ENCODE measurements around the gene PHF23. TPM values are rescaled to one million over a fixed set of nuclear protein-coding genes. Genes with fewer than 3 reads are reported as not detected.

Gene PHF23
- total and polyA plus RNA-seq, 2 of the 4 experiments (the other 2 are of a cell fraction): 44.8 to 58.5 TPM

GRCh38 chr17:7215136-7215638 lies 24.1 kb downstream of the PHF23 start:
- intact Hi-C loops (cut with micrococcal nuclease): no loop called here
- no peak for DNase-seq
- Histone ChIP-seq H3K23ac (ENCODE audit: low read depth, low read length) (peak overlapping the region; percentile 82; the same call in 1 of the 2 replicates), H2AK5ac (ENCODE audit: low read depth, low read length) (peak overlapping the region; percentile 56), H3K4me2 (ENCODE audit: low read depth, low read length) (peak overlapping the region; percentile 45), H3K9ac (ENCODE audit: low read depth, low read length) (peak overlapping the region; percentile 37), H3K27ac (ENCODE audit: insufficient read depth, low read length) (peak overlapping the region; percentile 46), H2BK5ac (ENCODE audit: low read depth, low read length, poor library complexity, severe bottlenecking) (peak overlapping the region; percentile 31), H4K91ac (ENCODE audit: insufficient read depth, low read depth, low read length) (no peak overlapping the region; the same call in 1 of the 2 replicates), H3K79me1 (ENCODE audit: low read depth in 1 of 2, low read length in 2 of 2) (peaks cover 4 to 78% of the 10 kb centered on the region in 2 experiments; a peak in 3 of 4 replicates), H3K36me3 (ENCODE audit: control insufficient read depth, insufficient read depth, low read length) (no peaks in the 10 kb centered on the region), H4K8ac (ENCODE audit: low read depth in 2 of 2, low read length in 2 of 2) (peak overlapping the region in 1 of 2 experiments; percentile 11; a peak in 1 of 4 replicates), H3K4me1 (ENCODE audit: control insufficient read depth, insufficient read depth, low read length) (peaks cover 21% of the 10 kb centered on the region), H3K18ac (ENCODE audit: low read depth, low read length) (no peak overlapping the region), H4K5ac (ENCODE audit: low read depth, low read length) (no peak overlapping the region), H2AFZ (replicated peaks; ENCODE audit: low read length, poor library complexity) (peak overlapping the region; percentile 73), H3K56ac (ENCODE audit: extremely low read depth, insufficient read depth, low read length) (no peak overlapping the region), H3K14ac (replicated peaks; ENCODE audit: low read depth, low read length) (peak overlapping the region; percentile 24; the same call in 1 of the 2 replicates), H2AK9ac (replicated peaks; ENCODE audit: low read depth, low read length, poor library complexity) (peak overlapping the region; percentile 92), H3K27me3 (ENCODE audit: control insufficient read depth, insufficient read depth, low read length) (no peaks in the 10 kb centered on the region), H3K4me3 (ENCODE audit: insufficient read depth, low read depth, low read length) (peak overlapping the region; percentile 5), H2BK15ac (ENCODE audit: low read depth, low read length) (0 out of 3 replicates have a peak overlapping the region, but pooled peaks have one; percentile 6), H4K20me1 (ENCODE audit: insufficient read depth, low read length) (peaks cover 58% of the 10 kb centered on the region), H2BK120ac (ENCODE audit: low read depth, low read length) (no peak overlapping the region), H3K9me1 (ENCODE audit: insufficient read depth, low read length) (peaks cover 21% of the 10 kb centered on the region), H2BK20ac (ENCODE audit: low read depth, low read length) (no peak overlapping the region), H3K9me3 (ENCODE audit: control insufficient read depth, insufficient read depth, low read length) (no peaks in the 10 kb centered on the region), H3K4ac (ENCODE audit: low read depth, low read length) (peak overlapping the region; percentile 62)
- no TSS peak for BruUV-seq (replicated peaks)
- POLR2A ChIA-PET (ENCODE audit: unreplicated experiment): no interaction called here
- TF ChIP-seq CEBPB (IDR thresholded peaks at IDR 0.05; ENCODE audit: low read depth, low read length) (peak; percentile 43; the same call in 1 of the 2 replicates), MXI1 (IDR thresholded peaks at IDR 0.05; ENCODE audit: borderline replicate concordance, low read depth, low read length) (peak; percentile 83; the same call in 1 of the 2 replicates), NFE2L2 (IDR thresholded peaks at IDR 0.05; ENCODE audit: low read depth, low read length) (no peak), RCOR1 (IDR thresholded peaks at IDR 0.05; ENCODE audit: insufficient replicate concordance, low read length) (no peak)
- ATAC-seq (ENCODE audit: low read depth): no peak
- in situ Hi-C loops (cut with MboI; ENCODE audit: low sequenced_read_pairs): no loop called here
- dilution Hi-C loops (cut with HindIII; ENCODE audit: low sequenced_read_pairs, unreplicated experiment): no loop called here
- 0% methylated on average over 4 of the region's 9 CpGs; no CpG with 5 or more reads in 1 of the 2 experiments for WGBS, 2 experiments (ENCODE audit: extremely low coverage in 2 of 2, insufficient read length in 1 of 2)
- CTCF ChIA-PET: interaction anchor here (0.8 to 1.1 kb wide), 2 partner anchors 170 to 304 kb away, joined by 3 to 6 read pairs; no protein-coding TSS in a partner anchor

Data from IMR-90 (cell line).